Measurements from ENCODE around the gene KRT80. TPM values are rescaled to one million over a fixed set of nuclear protein-coding genes. Genes with fewer than 3 reads are reported as not detected.

Gene KRT80
- 0.22 TPM in 1 of 2 replicates, not detected in the other for total RNA-seq

DNA sequence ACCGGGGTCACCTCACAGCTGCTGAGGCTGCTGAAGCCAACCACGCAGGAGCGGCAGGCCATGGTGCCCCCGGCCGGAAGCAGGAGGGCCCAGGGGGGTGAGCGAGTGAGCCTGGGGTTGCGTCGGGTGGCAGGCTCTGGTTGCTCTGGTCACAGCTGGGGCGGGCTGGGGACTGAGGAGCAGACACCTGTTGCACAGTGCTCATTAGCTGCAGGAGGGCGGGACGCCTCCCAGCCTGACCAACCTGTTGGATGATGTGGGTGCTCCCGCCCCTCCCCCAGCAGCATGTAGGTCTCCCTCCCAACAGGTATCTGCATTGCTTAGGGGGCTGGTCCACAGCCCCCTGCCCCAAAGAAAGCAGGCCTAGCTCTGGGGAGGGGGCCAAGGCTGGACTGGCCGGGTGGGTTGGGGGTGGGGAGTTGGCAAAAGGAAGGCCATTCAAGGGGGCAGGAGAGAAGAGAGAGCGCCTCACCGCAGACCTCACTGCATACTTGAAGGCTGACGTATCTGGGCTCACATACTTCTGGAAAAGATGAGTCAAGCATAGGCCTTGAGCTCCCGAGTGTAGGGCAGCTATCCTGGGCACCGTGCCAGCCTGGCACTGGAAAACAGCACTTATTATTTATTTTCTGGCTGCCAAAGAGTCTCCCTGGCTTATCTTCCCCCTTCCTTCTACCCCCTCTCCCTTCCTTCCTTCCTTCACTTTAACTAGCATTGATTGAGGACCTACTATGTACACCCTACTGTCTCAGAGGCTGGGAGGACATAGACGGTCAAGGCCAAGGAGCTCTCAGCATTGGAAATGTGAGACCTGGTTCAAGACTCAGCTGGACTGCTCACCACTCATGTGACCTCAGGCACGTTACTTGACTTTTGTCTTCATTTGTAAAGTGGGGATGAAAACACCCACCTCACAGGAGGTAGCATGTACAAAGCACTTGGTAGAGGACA is at the start of gene KRT80:
Gene KRT80, minus strand, starts transcription at position 174 of the 951 bp plus-strand sequence. Its CDS starts 112 bp downstream, at position 62.

DNA sequence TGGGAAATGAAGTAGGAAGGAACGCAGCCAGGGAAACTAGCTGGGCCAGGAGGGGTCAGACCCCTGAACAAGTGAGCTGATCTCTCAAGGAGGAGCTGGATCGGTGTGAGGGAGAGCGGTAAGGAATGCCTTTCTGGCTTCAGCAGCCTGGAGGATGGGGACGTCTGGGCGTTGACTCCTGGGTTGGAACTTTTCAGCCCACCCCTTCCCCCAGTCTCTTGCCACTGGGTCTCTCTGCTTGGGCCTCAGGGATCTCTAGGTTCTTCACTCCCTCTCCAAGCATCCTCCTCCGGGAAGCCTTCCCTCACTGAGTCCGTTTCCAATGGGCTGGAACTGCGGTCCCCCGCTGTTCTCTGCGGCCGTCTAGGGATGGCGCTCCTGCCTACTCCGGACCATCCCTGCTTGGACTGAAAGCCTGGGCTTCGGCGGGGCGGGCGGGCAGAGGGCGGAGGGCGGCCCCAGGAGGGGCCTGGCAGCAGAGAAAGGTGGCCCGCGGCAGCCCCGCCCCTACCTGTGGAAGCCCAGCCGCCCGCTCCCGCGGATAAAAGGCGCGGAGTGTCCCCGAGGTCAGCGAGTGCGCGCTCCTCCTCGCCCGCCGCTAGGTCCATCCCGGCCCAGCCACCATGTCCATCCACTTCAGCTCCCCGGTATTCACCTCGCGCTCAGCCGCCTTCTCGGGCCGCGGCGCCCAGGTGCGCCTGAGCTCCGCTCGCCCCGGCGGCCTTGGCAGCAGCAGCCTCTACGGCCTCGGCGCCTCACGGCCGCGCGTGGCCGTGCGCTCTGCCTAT is 41.1 kb upstream of the KRT80 start, which contains the start of gene KRT7:
Gene KRT7, plus strand, starts transcription at position 570 of the 788 bp plus-strand sequence. Its CDS starts 54 bp downstream, at position 624.

Other genes with a start within 250 kb of the KRT80 start
- 6.0 and 7.1 TPM in 2 replicates for gene ACVR1B, start 240.3 kb downstream of the KRT80 start, total RNA-seq
- gene TAMALIN, start 185.1 kb downstream of the KRT80 start, total RNA-seq = not detected in 2 replicates
- 1.6 and 2.4 TPM in 2 replicates for gene NR4A1, start 140.6 kb downstream of the KRT80 start, total RNA-seq
- 42.0 and 61.1 TPM in 2 replicates for gene ATG101, start 122.0 kb downstream of the KRT80 start, total RNA-seq
- gene SMIM41, start 112.3 kb downstream of the KRT80 start, total RNA-seq = 0.39 TPM in 1 of 2 replicates, not detected in the other
- 636 and 2,495 TPM in 2 replicates for gene KRT7, start 41.2 kb upstream of the KRT80 start, total RNA-seq
- not detected in 2 replicates for gene KRT86, start 82.6 kb upstream of the KRT80 start, total RNA-seq
- gene KRT81, start 99.5 kb upstream of the KRT80 start, total RNA-seq = not detected in 2 replicates
- gene KRT83, start 129.4 kb upstream of the KRT80 start, total RNA-seq = not detected in 2 replicates
- gene KRT85, start 175.5 kb upstream of the KRT80 start, total RNA-seq = under 0.01 TPM in 1 of 2 replicates, not detected in the other
- gene KRT84, start 193.6 kb upstream of the KRT80 start, total RNA-seq = not detected in 2 replicates
- not detected in 2 replicates for gene KRT82, start 214.3 kb upstream of the KRT80 start, total RNA-seq
- gene KRT75, start 242.4 kb upstream of the KRT80 start, total RNA-seq = not detected in 2 replicates

Data from placental epithelial cell (primary cell).